MCF 10A (cell line): ENCODE measurements around the gene RGP1. TPM values are rescaled to one million over a fixed set of nuclear protein-coding genes. Genes with fewer than 3 reads are reported as not detected.

Experiments
- BruUV-seq: library from RNA; stranded (reverse); fragments of 400-500 nt; replicated peaks from 2 replicates; lab custom pipeline; 2021; lab: Mats Ljungman, UMichigan
- CTCF ChIA-PET: fragments of 300-600 bp; sonication (Branson Sonifier 250); formaldehyde crosslinking; extraction: SDS; loops from one replicate; lab custom pipeline; 2021; ENCODE audit warnings: antibody characterized with exemption, inconsistent platforms; lab: Yijun Ruan, JAX
- POLR2A ChIA-PET: fragments of 300-600, 350-650 bp; sonication (Branson Sonifier 250); formaldehyde crosslinking; extraction: SDS; loops from one replicate; lab custom pipeline; 2020; ENCODE audit warnings: antibody characterized with exemption, inconsistent platforms; lab: Yijun Ruan, JAX
- DNase-seq: peaks from one replicate; pipeline ENCODE4 v3.0.0-alpha.2; 2018; ENCODE audit not compliant: unreplicated experiment
- H3K27ac Mint-ChIP-seq: one replicate; pipeline ENCODE4 v1.8.0; 2022; ENCODE audit warnings: mild to moderate bottlenecking, low read depth, mixed read lengths; ENCODE audit not compliant: unreplicated experiment
- H3K27me3 Mint-ChIP-seq: one replicate; pipeline ENCODE4 v1.8.0; 2022; ENCODE audit warnings: mixed read lengths; ENCODE audit not compliant: insufficient read depth, unreplicated experiment
- H3K36me3 Mint-ChIP-seq: one replicate; pipeline ENCODE4 v1.8.0; 2022; ENCODE audit warnings: mild to moderate bottlenecking, moderate library complexity, mixed read lengths; ENCODE audit not compliant: insufficient read depth, unreplicated experiment
- H3K4me1 Mint-ChIP-seq: one replicate; pipeline ENCODE4 v1.8.0; 2022; ENCODE audit warnings: mixed read lengths; ENCODE audit not compliant: insufficient read depth, unreplicated experiment
- H3K4me3 Mint-ChIP-seq: one replicate; pipeline ENCODE4 v1.8.0; 2022; ENCODE audit warnings: mild to moderate bottlenecking, moderate library complexity, mixed read lengths; ENCODE audit not compliant: unreplicated experiment
- H3K9me3 Mint-ChIP-seq: one replicate; pipeline ENCODE4 v1.8.0; 2022; ENCODE audit warnings: mixed read lengths; ENCODE audit not compliant: unreplicated experiment
- intact Hi-C: fragments of 100-400 bp; cut with micrococcal nuclease; formaldehyde crosslinking; loops from 2 replicates; pipeline ENCODE4 v1.14.1; 2022
- total RNA-seq: library from RNA; stranded (reverse); gene quantifications from 2 replicates; pipeline ENCODE4 v1.2.3, GENCODE V29; 2022
- TF ChIP-seq, protein P1 (sequence below): fragments of 200-600 bp; IDR thresholded peaks from one replicate; pipeline ENCODE4 v1.8.0; 2022; ENCODE audit warnings: antibody characterized with exemption, mild to moderate bottlenecking; ENCODE audit not compliant: unreplicated experiment

The RGP1 gene
- total RNA-seq, 1 experiment from 2014 or later = 35.8 TPM

DNA sequence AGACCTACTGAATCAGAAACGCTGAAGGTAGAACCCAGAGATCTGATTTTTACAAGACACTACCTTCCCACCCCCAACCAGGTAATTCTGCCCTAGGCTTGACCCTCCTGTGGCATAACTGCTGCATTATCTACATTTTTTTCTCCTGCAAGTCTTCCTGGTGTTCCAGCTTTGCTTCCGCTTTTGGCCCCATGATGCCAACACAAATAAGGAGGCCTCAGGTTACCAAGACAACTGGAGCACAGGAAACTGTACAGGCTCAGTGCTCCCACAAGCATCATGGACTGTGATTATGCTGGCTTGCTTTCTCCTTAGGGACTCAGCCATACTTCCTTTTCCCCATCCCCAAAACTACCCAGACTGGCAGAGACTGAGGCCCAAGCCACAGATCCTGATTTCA is 11.6 kb downstream of the RGP1 start:
- Mint-ChIP-seq H3K4me3 (no peak overlapping the region), H3K27ac (no peak overlapping the region), H3K27me3 (no peaks in the 10 kb centered on the region), H3K9me3 (no peaks in the 10 kb centered on the region), H3K36me3 (peaks cover 14% of the 10 kb centered on the region), H3K4me1 (peaks cover 20% of the 10 kb centered on the region)
- TF ChIP-seq, protein P1, sequence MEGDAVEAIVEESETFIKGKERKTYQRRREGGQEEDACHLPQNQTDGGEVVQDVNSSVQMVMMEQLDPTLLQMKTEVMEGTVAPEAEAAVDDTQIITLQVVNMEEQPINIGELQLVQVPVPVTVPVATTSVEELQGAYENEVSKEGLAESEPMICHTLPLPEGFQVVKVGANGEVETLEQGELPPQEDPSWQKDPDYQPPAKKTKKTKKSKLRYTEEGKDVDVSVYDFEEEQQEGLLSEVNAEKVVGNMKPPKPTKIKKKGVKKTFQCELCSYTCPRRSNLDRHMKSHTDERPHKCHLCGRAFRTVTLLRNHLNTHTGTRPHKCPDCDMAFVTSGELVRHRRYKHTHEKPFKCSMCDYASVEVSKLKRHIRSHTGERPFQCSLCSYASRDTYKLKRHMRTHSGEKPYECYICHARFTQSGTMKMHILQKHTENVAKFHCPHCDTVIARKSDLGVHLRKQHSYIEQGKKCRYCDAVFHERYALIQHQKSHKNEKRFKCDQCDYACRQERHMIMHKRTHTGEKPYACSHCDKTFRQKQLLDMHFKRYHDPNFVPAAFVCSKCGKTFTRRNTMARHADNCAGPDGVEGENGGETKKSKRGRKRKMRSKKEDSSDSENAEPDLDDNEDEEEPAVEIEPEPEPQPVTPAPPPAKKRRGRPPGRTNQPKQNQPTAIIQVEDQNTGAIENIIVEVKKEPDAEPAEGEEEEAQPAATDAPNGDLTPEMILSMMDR = no peak
- BruUV-seq = no TSS peak
- intact Hi-C loops = no loop called here
- DNase-seq = peak; percentile 59
- CTCF ChIA-PET = interaction anchor here (0.5 to 2.0 kb wide), 8 partner anchors 13 to 116 kb away, joined by 3 to 6 read pairs (median 3); no protein-coding TSS in a partner anchor
- POLR2A ChIA-PET = interaction anchor here (0.7 to 4.9 kb wide), 4 partner anchors 9 to 72 kb away, joined by 3 to 48 read pairs (median 16); partner anchors contain the start of genes GBA2 and RGP1

DNA sequence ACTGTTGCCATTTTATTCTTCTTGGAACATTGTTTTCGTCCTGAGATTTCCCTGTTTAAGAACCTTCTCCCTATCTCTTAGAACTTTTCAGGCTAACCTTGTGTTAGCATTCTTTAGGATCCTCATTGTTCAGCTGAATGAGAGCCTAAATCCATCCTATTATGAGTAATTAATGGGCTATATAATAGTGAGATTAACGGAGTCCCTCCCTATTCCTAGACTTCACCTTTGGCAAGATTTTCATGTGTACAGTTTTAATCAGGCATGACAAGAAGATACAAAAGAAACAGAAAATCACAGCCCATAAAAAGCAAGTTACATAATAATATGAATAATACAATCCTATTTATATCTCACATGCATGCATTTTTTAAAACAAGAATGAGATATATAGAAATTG is 14.1 kb downstream of the RGP1 start:
- H3K4me3 Mint-ChIP-seq = no peak overlapping the region
- H3K27me3 Mint-ChIP-seq = no peaks in the 10 kb centered on the region
- CTCF ChIA-PET = interaction anchor here (0.7 to 2.0 kb wide), 2 partner anchors 8 to 117 kb away, joined by 6 to 7 read pairs; no protein-coding TSS in a partner anchor
- DNase-seq = no peak
- TF ChIP-seq, protein P1 = no peak
- intact Hi-C loops = no loop called here
- peaks cover 8% of the 10 kb centered on the region for H3K36me3 Mint-ChIP-seq
- no peak overlapping the region for H3K27ac Mint-ChIP-seq
- H3K4me1 Mint-ChIP-seq = peaks cover 13% of the 10 kb centered on the region
- no peaks in the 10 kb centered on the region for H3K9me3 Mint-ChIP-seq
- POLR2A ChIA-PET = interaction anchor here (0.6 to 4.8 kb wide), 3 partner anchors 8 to 35 kb away, joined by 5 to 24 read pairs (median 7); no protein-coding TSS in a partner anchor
- no TSS peak for BruUV-seq

DNA sequence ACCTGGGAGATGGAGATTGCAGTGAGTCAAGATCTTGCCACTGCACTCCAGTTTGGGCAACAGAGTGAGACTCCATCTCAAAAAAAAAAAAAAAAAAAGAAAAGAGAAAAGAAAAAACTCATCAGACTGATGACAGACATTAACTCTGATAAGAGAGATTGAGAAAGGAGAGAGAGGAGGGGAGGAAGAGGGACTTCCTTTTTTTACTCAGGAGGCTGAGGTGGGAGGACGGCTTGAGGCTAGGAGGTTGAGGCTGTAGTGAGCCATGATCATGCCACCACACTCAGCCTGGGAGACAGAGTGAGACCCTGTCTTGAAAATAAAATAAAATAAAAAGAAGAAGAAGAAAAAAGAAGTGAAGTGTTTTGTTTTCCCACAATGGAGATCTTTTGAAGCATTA is 14.7 kb downstream of the RGP1 start:
- intact Hi-C loops = no loop called here
- no peaks in the 10 kb centered on the region for H3K27me3 Mint-ChIP-seq
- CTCF ChIA-PET = interaction anchor here (0.6 kb wide), 1 partner anchor 119 kb away, joined by 4 read pairs; no protein-coding TSS in a partner anchor
- H3K27ac Mint-ChIP-seq = no peak overlapping the region
- no peaks in the 10 kb centered on the region for H3K9me3 Mint-ChIP-seq
- H3K4me3 Mint-ChIP-seq = no peak overlapping the region
- DNase-seq = no peak
- BruUV-seq = no TSS peak
- H3K36me3 Mint-ChIP-seq = peaks cover 8% of the 10 kb centered on the region
- POLR2A ChIA-PET = interaction anchor here (0.6 to 2.2 kb wide), 2 partner anchors 9 to 16 kb away, joined by 3 to 5 read pairs; no protein-coding TSS in a partner anchor
- TF ChIP-seq, protein P1 = no peak
- H3K4me1 Mint-ChIP-seq = peaks cover 9% of the 10 kb centered on the region

GRCh38 chr9:35766997-35767396 is 17.9 kb downstream of the RGP1 start:
- Mint-ChIP-seq H3K27me3 (no peaks in the 10 kb centered on the region), H3K27ac (no peak overlapping the region), H3K4me3 (no peak overlapping the region), H3K4me1 (no peaks in the 10 kb centered on the region), H3K9me3 (no peaks in the 10 kb centered on the region), H3K36me3 (no peaks in the 10 kb centered on the region)
- no peak for DNase-seq
- TF ChIP-seq, protein P1 = no peak
- POLR2A ChIA-PET = no interaction called here
- CTCF ChIA-PET = interaction anchor here (0.6 kb wide), 1 partner anchor 59 kb away, joined by 3 read pairs; no protein-coding TSS in a partner anchor
- BruUV-seq = no TSS peak
- intact Hi-C loops = no loop called here
